Right lobe of liver (tissue), 4 donors: Measurements from ENCODE around the gene PLA2R1.

ENCODE experiments used
- CTCF ChIP-seq, 4 donors: fragments of 200-600 bp in 3 of 4; fragments of 450-650 bp in 1 of 4; IDR thresholded peaks; one replicate each; pipeline versions ENCODE4 v1.5.1 to v1.8.0; 2016 to 2022; ENCODE audit warnings: antibody characterized with exemption in 4 of 4, mild to moderate bottlenecking in 2 of 4
- POLR2A ChIP-seq: fragments of 450-650 bp; IDR thresholded peaks from one replicate; pipeline ENCODE4 v1.6.1; 2017; ENCODE audit warnings: antibody characterized with exemption, mild to moderate bottlenecking
- donor health status: DM: no; HTN: no; CAD: no.
- donor health status: DM: no; HTN: no; CAD: no.
- donor health status: DM: no; HTN: yes; CAD: no.

GRCh38 chr2:159904127-159904958 is 158.1 kb downstream of the PLA2R1 start, which contains the start of gene LY75:
- TF ChIP-seq POLR2A (no peak), CTCF (IDR thresholded peaks at IDR 0.05) (no peak)
